Adrenal gland (tissue), 5 donors: ENCODE measurements around the gene MYOM1.

Experiments
- CTCF ChIP-seq, 6 experiments: fragments of 450-650 bp in 4 of 6; fragments of 200-600 bp in 2 of 6; sonication (generic) in 1 of 6; IDR thresholded peaks; 1 replicate in 5 of 6; 2 replicates in 1 of 6; pipeline versions ENCODE4 v1.5.1 to v1.8.0; 2016 to 2021; ENCODE audit warnings: antibody characterized with exemption in 6 of 6, mild to moderate bottlenecking in 2 of 6, moderate library complexity in 1 of 6
- POLR2A ChIP-seq, 2 donors: fragments of 450-650 bp; IDR thresholded peaks; one replicate each; pipeline ENCODE4 v1.6.1; 2017; ENCODE audit warnings: antibody characterized with exemption in 2 of 2, mild to moderate bottlenecking in 2 of 2, moderate library complexity in 1 of 2
- donor health status: DM: no; HTN: no; CAD: no.

DNA sequence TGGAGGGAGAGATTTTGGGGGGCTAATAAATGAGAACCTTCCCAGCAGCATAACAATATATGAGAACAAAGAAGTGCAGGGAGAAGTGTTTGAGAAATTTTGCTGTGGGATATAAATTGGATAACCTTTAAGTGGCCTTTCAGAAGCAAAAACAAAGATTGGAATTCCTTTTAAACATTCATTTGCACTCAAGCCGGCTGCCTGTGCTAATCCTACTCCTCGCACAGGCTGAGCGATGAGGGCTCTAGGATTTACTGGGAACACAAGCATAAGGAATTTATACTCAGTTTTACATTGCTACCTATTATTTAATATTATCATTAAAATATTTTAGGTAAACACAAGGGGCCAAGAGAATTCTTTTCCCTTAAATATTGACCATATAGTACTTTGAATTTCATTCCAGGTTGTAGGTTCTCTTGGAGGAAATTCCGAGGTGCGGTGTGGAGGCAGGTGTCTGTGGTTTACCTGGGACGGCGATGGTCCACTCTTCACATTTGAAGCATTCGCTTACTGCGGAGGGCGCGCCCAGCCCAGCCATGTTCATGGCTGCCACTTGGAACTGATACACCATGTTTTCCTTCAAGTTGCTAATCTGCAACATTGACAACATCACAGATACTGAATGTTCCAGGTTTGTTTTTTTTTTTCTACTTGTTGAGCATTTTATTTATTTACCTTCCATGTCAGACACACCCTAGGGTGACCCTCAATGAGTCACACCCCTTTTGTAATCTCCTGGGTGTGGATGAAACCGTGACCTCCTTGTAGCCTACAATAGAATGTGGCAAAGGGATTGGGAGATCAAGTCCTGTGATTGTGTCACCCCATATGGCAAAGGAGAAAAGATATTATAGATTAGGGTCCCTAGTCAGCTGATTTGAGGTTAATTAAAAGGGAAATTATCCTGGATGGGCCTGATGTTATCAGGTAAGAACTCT is 100.1 kb downstream of the MYOM1 start:
- TF ChIP-seq POLR2A (IDR thresholded peaks at IDR 0.05): no peak
- no peak for TF ChIP-seq CTCF (IDR thresholded peaks at IDR 0.05)
